Choroid plexus epithelial cell (primary cell): ENCODE data around the gene CDH4.

ENCODE experiments used
- DNase-seq: peaks from one replicate; pipeline ENCODE4 v3.0.0-alpha.2; 2010; ENCODE audit warnings: low read depth
- H3K4me3 ChIP-seq: 2 replicates; pipeline ENCODE4 v1.5.1; 2011; ENCODE audit warnings: low read depth, mild to moderate bottlenecking, control low read depth, low read length, moderate library complexity
- CTCF ChIP-seq: conservative IDR thresholded peaks from 2 replicates; pipeline ENCODE4 v1.5.1; 2011; ENCODE audit warnings: low read depth, mild to moderate bottlenecking, control low read depth, inconsistent platforms, low read length, moderate library complexity

CDH4 gene

GRCh38 chr20:61909821-61910220 is 657.8 kb downstream of the CDH4 start:
- no peak for TF ChIP-seq CTCF
- H3K4me3 ChIP-seq: no peak overlapping the region
- DNase-seq: no peak

GRCh38 chr20:61911824-61912223 is 659.8 kb downstream of the CDH4 start:
- H3K4me3 ChIP-seq: no peak overlapping the region
- no peak for TF ChIP-seq CTCF
- no peak for DNase-seq

DNA sequence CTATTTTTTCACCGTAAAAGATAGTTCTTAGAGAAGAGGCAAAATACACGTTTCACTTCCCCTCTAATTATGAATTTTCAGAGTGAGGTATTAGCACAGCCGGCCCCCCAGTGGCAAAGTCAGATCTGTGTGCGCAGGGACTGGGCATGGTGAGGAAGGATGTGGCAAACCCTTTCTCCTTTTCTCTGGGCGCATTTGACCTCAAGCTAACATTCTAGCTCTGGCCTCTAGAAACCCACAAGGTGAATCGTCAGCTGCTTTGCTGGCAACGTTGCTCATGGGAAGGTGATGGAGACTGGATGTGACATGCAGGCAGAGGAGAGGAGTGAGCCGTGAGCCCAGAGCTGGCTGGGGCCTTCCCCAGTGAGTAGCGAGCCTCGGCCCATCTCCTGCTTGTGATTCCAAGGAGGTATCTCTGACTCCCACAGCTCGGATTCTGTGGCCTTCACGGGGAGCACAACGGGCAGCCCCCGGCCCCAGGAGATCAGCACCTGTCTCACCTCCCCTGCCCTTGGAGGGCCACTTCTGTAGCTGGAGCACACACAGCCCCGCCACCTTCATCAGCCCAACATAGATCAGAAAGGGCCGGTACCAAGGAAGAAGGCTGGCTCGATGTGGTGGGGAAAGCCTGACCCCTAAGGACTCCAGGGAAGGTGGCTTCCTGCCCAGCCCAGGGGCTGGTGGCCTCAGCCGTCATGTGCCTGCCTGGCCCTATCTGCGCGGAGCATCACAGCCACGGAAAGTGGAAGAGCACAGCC is 660.8 kb downstream of the CDH4 start:
- no peak for DNase-seq
- H3K4me3 ChIP-seq: no peak overlapping the region
- TF ChIP-seq CTCF: no peak

GRCh38 chr20:61913423-61914225 is 661.6 kb downstream of the CDH4 start:
- no peak overlapping the region for H3K4me3 ChIP-seq
- no peak for DNase-seq
- TF ChIP-seq CTCF: no peak

DNA sequence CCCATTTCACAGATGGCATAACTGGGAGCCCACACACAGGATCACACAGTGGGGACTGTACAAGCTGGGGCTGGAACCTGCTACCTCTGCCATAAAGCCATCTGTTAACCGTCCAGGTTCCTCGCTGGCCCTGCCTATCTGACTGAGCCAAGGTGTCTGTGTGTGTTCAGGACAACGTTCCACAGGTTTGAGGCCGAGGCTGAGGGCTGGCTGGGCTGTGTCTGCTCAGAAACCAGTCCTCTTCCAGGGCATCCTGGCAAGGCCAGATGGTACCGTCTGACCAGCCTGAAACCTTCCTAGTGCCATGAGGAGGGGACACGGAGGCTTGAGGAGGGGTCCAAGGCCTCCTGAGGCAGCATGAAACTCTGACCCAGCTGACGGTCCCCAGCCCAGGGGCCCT is 663.0 kb downstream of the CDH4 start:
- TF ChIP-seq CTCF: no peak
- no peak for DNase-seq
- no peak overlapping the region for H3K4me3 ChIP-seq

DNA sequence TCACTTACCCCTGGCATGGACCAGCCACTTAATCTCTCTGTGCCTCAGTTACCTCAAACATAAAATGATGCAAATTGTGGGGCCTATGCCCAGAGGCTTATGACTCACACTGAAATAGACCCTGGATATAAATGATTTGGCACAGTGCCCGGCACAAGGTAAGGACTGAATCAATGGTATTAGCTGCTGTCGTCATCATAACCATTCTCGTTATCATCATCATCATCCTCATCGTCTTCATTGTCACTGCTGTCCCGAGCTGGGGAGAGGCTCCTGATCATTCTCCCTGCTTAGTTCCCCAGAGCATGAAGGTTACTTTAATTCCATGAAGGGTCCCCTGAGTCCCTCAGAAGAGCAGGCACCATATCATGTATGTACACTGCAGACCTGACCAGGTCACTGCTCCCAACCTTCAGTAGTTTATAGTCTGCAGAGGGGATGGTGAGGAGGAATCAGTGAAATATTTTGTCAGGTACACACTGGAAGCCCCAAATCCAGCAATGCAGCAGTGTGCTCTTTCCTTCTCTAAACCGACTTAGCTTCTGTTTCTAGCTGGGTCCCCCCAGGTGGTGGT is 664.3 kb downstream of the CDH4 start:
- no peak for TF ChIP-seq CTCF
- H3K4me3 ChIP-seq: no peak overlapping the region
- no peak for DNase-seq
